Fibroblast of the aortic adventitia (primary cell): ENCODE data around the gene CERS6. TPM values are rescaled to one million over a fixed set of nuclear protein-coding genes. Genes with fewer than 3 reads are reported as not detected.
"Not testable (repeated sequence)": the region's sequence is repeated elsewhere in the genome, so short reads cannot be mapped to it uniquely, and the experiment has no call there.

ENCODE experiments used
- DNase-seq: peaks from one replicate; pipeline ENCODE4 v3.0.0-alpha.2; 2010; ENCODE audit warnings: low read depth
- H3K4me3 ChIP-seq: 2 replicates; pipeline ENCODE4 v1.5.1; 2011; ENCODE audit warnings: low read depth, mild to moderate bottlenecking, control low read depth, low read length, moderate library complexity
- total RNA-seq: library from RNA; depleted of rRNA; stranded (reverse); fragments of >200 nt; gene quantifications from 2 replicates; pipeline ENCODE4 v1.2.3, GENCODE V29; 2012; ENCODE audit warnings: low replicate concordance
- TF ChIP-seq, protein P1 (sequence below): IDR thresholded peaks from 2 replicates; pipeline ENCODE4 v1.5.1; 2011; ENCODE audit warnings: mild to moderate bottlenecking, low read length, control low read depth, inconsistent platforms; ENCODE audit not compliant: insufficient read depth

CERS6 gene
- total RNA-seq, 1 donor = 14.2 TPM

- DNase-seq = no peak
- no peak overlapping the region for H3K4me3 ChIP-seq
- TF ChIP-seq, protein P1, sequence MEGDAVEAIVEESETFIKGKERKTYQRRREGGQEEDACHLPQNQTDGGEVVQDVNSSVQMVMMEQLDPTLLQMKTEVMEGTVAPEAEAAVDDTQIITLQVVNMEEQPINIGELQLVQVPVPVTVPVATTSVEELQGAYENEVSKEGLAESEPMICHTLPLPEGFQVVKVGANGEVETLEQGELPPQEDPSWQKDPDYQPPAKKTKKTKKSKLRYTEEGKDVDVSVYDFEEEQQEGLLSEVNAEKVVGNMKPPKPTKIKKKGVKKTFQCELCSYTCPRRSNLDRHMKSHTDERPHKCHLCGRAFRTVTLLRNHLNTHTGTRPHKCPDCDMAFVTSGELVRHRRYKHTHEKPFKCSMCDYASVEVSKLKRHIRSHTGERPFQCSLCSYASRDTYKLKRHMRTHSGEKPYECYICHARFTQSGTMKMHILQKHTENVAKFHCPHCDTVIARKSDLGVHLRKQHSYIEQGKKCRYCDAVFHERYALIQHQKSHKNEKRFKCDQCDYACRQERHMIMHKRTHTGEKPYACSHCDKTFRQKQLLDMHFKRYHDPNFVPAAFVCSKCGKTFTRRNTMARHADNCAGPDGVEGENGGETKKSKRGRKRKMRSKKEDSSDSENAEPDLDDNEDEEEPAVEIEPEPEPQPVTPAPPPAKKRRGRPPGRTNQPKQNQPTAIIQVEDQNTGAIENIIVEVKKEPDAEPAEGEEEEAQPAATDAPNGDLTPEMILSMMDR = no peak
Observed at GRCh38 chr2:168499500-168499899, 43.4 kb downstream of the CERS6 start.

- H3K4me3 ChIP-seq = no peak overlapping the region
- TF ChIP-seq, protein P1 = no peak
- peak; percentile 13 for DNase-seq
Observed at GRCh38 chr2:168500516-168500915, 44.4 kb downstream of the CERS6 start.

- TF ChIP-seq, protein P1 = no peak
- DNase-seq = no peak
- H3K4me3 ChIP-seq = no peak overlapping the region
Observed at GRCh38 chr2:168501466-168502065, 45.5 kb downstream of the CERS6 start.

DNA sequence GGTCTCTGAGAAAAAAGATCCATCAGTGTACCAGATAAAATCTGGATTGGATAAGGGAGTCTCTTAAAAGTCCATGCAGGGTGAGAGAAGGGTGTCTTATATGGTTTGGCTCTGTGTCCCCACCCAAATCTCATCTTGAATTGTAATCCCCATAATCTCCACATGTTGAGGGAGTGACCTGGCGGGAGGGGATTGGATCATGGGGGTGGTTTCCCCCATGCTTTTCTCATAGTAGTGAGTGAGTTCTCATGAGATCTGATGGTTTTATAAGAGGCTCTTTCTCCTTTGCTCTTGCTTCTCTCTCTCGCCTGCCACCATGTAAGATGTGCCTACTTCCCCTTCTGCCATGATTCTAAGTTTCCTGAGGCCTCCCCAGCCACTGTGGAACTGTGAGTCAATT is 46.8 kb downstream of the CERS6 start:
- DNase-seq, H3K4me3 ChIP-seq: not testable (repeated sequence)

GRCh38 chr2:168503901-168504300 is 47.8 kb downstream of the CERS6 start:
- TF ChIP-seq, protein P1 = no peak
- no peak overlapping the region for H3K4me3 ChIP-seq
- no peak for DNase-seq

GRCh38 chr2:168504323-168504722 is 48.3 kb downstream of the CERS6 start:
- no peak for DNase-seq
- no peak overlapping the region for H3K4me3 ChIP-seq
- TF ChIP-seq, protein P1 = no peak

DNA sequence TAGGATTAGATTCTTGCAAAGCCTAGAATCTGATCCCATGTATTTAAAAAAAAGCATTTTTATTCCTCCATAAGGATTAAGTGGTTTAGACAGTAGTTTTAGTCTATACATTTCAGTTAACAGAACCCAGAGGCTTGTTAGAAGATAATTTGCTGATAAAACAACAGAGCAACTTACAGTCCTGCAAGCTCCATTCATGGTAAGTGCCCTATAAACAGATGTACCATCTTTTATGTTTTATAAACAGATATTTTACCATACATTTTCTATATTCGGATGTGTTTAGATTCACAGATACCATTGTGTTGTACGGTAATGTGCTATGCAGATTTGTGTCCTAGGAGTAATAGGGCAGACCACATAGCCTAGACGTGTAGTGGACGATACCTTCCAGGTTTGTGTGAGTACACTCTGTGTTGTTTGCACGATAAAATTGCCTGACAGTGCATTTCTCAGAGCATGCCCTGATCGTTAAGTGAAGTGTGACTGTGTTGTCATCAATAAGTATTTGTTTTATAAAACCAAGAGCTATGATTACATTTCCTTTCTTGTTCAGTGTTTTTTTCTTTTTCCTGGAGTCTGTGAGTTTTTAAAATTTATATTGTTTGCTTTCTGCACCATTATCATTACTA is 54.2 kb downstream of the CERS6 start:
- TF ChIP-seq, protein P1 = no peak

More for the DNA sequence above, 54.2 kb downstream of the CERS6 start:
- DNase-seq = no peak
- H3K4me3 ChIP-seq = no peak overlapping the region
